Measurements from ENCODE around the gene ARHGEF26. TPM values are rescaled to one million over a fixed set of nuclear protein-coding genes. Genes with fewer than 3 reads are reported as not detected.

ARHGEF26 gene
- total and polyA plus RNA-seq, 2 experiments from 2014 or later: 0.40 to 0.65 TPM

DNA sequence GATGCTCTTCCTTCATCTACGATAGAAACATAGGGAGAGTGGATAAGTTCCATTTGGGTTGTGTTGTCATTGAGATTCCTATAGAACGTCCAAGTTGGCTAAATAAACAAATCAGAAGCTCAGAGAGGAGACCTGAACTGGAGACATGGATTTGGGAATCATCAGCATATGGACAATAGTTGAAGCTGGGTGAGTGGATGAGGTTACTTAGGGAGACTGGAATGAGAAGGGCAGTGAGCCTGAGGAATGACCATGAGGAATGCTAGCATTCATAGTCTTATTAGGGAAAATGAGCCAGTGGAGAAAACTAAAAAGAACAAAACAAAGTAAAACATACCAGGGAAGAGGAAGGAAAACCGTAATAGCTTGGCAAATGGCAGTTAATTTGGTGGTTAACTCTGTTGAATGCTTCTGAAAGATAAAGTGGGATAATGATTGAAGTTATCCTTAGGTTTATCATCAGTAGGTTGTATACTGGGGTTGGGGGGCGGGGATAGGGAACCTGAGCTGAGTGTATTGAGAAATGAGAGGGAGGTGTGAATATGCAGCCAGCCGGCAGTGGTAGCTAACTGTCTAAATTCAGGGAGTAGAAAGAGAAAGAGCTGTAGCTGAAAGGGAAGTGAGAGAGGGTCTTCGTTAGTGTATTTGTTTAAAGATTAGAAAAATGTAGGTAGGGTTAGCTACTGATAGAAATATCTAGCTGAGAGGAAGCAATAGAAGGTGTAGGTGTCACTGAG, 74.6 kb downstream of the ARHGEF26 start:
- in situ Hi-C loops (cut with MboI): no loop called here
- no peak for DNase-seq
- Histone ChIP-seq H3K79me2 (ENCODE audit: insufficient read depth) (no peaks in the 10 kb centered on the region), H3K4me2 (ENCODE audit: unreplicated experiment) (no peak overlapping the region), H4K20me1 (ENCODE audit: insufficient read depth) (no peaks in the 10 kb centered on the region), H3K9me2 (ENCODE audit: insufficient read depth) (no peaks in the 10 kb centered on the region), H2AFZ (no peak overlapping the region), H3K27ac (no peak overlapping the region), H3K27me3 (replicated peaks; ENCODE audit: insufficient read depth) (no peaks in the 10 kb centered on the region), H3K9me3 (ENCODE audit: low read depth) (no peaks in the 10 kb centered on the region), H3K36me3 (ENCODE audit: low read depth) (no peaks in the 10 kb centered on the region), H3K9ac (no peak overlapping the region), H3K4me3 (no peak overlapping the region), H3F3A (ENCODE audit: insufficient read depth) (no peaks in the 10 kb centered on the region), H3K4me1 (ENCODE audit: insufficient read depth) (no peaks in the 10 kb centered on the region)
- TF ChIP-seq EZH2 (IDR thresholded peaks at IDR 0.05; ENCODE audit: insufficient read depth, poor library complexity, severe bottlenecking) (no peak), EZH2phosphoT487 (IDR thresholded peaks at IDR 0.05; ENCODE audit: insufficient read depth, low read depth) (no peak)
- 60 to 65% methylated on average over 6 of the region's 6 CpGs for WGBS, 2 experiments (ENCODE audit: low coverage in 1 of 2, low lambda C conversion rate in 2 of 2, missing lambda C conversion rate in 2 of 2)

DNA sequence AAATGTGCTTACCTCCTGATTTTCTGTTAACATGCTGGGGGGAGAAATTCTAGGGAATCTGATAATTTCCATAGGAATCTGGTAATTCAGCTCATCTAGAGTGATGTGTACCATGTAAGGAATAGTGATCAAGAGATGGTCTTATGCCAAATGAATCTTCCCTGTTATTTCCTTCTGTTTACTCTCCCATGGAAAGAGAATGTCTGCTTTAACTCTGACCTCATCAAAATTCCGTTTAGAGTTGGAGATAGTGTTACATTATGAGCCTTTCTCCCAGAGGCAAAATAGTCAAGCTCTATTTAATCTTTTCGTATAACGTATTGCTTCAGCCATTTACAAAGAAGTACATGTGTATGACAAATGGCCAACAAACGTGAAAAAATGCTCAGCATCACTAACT, 76.6 kb downstream of the ARHGEF26 start:
- in situ Hi-C loops (cut with MboI): no loop called here
- 75 to 77% methylated on average over 4 of the region's 4 CpGs for WGBS, 2 experiments (ENCODE audit: low coverage in 1 of 2, low lambda C conversion rate in 2 of 2, missing lambda C conversion rate in 2 of 2)
- no peak for DNase-seq
- TF ChIP-seq EZH2phosphoT487 (IDR thresholded peaks at IDR 0.05; ENCODE audit: insufficient read depth, low read depth) (no peak), EZH2 (IDR thresholded peaks at IDR 0.05; ENCODE audit: insufficient read depth, poor library complexity, severe bottlenecking) (no peak)
- Histone ChIP-seq H3K4me3 (no peak overlapping the region), H3K4me1 (ENCODE audit: insufficient read depth) (no peaks in the 10 kb centered on the region), H3K9me2 (ENCODE audit: insufficient read depth) (no peaks in the 10 kb centered on the region), H3K4me2 (ENCODE audit: unreplicated experiment) (no peak overlapping the region), H3K9ac (no peak overlapping the region), H4K20me1 (ENCODE audit: insufficient read depth) (no peaks in the 10 kb centered on the region), H3K27ac (no peak overlapping the region), H2AFZ (no peak overlapping the region), H3F3A (ENCODE audit: insufficient read depth) (no peaks in the 10 kb centered on the region), H3K27me3 (replicated peaks; ENCODE audit: insufficient read depth) (no peaks in the 10 kb centered on the region), H3K36me3 (ENCODE audit: low read depth) (no peaks in the 10 kb centered on the region), H3K9me3 (ENCODE audit: low read depth) (no peaks in the 10 kb centered on the region), H3K79me2 (ENCODE audit: insufficient read depth) (no peaks in the 10 kb centered on the region)

DNA sequence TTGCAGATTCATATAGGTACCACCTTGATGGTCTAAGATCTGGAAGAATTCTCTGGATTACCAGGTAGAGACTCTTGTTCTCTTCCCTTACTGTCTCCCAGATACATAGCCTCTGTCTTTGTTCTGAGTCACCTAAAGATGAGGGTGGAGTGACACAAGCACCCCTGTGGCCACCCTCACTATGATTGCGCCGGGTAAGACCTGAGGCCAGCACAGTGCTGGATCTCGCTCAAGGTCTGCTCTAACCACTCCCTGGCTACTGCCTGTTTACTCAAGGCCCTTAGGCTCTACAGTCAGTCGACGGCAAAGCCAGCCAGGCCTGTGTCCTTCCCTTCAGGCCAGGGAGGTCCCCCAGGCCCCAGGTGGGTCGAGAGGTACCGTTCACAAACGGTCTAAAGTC, 88.3 kb downstream of the ARHGEF26 start:
- no peaks in the 10 kb centered on the region for H3K9me3 ChIP-seq (ENCODE audit: low read depth)
- TF ChIP-seq EZH2phosphoT487 (IDR thresholded peaks at IDR 0.05; ENCODE audit: insufficient read depth, low read depth): no peak
- TF ChIP-seq EZH2 (IDR thresholded peaks at IDR 0.05; ENCODE audit: insufficient read depth, poor library complexity, severe bottlenecking): no peak
- no peaks in the 10 kb centered on the region for H3F3A ChIP-seq (ENCODE audit: insufficient read depth)
- no peak overlapping the region for H3K4me3 ChIP-seq
- H3K9ac ChIP-seq: no peak overlapping the region
- in situ Hi-C loops (cut with MboI): no loop called here
- H3K27me3 ChIP-seq (replicated peaks; ENCODE audit: insufficient read depth): no peaks in the 10 kb centered on the region
- no peaks in the 10 kb centered on the region for H3K9me2 ChIP-seq (ENCODE audit: insufficient read depth)
- WGBS, 2 experiments (ENCODE audit: low coverage in 1 of 2, low lambda C conversion rate in 2 of 2, missing lambda C conversion rate in 2 of 2): 92 to 95% methylated on average over 8 of the region's 8 CpGs
- H3K79me2 ChIP-seq (ENCODE audit: insufficient read depth): no peaks in the 10 kb centered on the region
- no peaks in the 10 kb centered on the region for H3K4me1 ChIP-seq (ENCODE audit: insufficient read depth)
- no peaks in the 10 kb centered on the region for H4K20me1 ChIP-seq (ENCODE audit: insufficient read depth)
- no peaks in the 10 kb centered on the region for H3K36me3 ChIP-seq (ENCODE audit: low read depth)
- no peak overlapping the region for H2AFZ ChIP-seq
- H3K27ac ChIP-seq: no peak overlapping the region
- no peak for DNase-seq
- H3K4me2 ChIP-seq (ENCODE audit: unreplicated experiment): no peak overlapping the region

DNA sequence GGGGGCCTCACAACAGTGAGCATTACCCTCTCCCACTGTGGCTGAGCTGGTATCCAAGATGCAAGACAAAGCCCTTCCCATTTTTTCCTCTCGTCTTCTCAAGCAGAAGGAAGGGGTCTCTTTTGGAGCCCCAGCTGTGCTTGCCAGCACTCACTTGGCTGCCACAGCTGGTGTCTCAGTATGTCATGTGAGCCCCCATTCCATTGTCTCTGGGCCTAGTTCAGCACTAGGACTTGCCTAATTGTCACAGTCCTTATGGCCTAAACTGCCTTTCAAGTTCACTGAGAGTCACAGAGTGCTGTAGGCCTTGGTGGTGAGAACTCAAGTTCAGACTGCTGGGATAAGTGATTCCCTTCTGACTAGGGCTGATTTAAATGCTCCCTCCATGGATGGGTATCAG, 89.8 kb downstream of the ARHGEF26 start:
- Histone ChIP-seq H3K9me3 (ENCODE audit: low read depth) (no peaks in the 10 kb centered on the region), H3K4me3 (no peak overlapping the region), H3K27ac (no peak overlapping the region), H3K36me3 (ENCODE audit: low read depth) (no peaks in the 10 kb centered on the region), H3K9ac (no peak overlapping the region), H3K4me1 (ENCODE audit: insufficient read depth) (no peaks in the 10 kb centered on the region), H2AFZ (no peak overlapping the region), H3F3A (ENCODE audit: insufficient read depth) (no peaks in the 10 kb centered on the region), H3K27me3 (replicated peaks; ENCODE audit: insufficient read depth) (no peaks in the 10 kb centered on the region), H3K4me2 (ENCODE audit: unreplicated experiment) (no peak overlapping the region), H3K79me2 (ENCODE audit: insufficient read depth) (no peaks in the 10 kb centered on the region), H3K9me2 (ENCODE audit: insufficient read depth) (no peaks in the 10 kb centered on the region), H4K20me1 (ENCODE audit: insufficient read depth) (no peaks in the 10 kb centered on the region)
- no peak for DNase-seq
- TF ChIP-seq EZH2 (IDR thresholded peaks at IDR 0.05; ENCODE audit: insufficient read depth, poor library complexity, severe bottlenecking): no peak
- 76 to 100% methylated on average over 1 of the region's 1 CpG for WGBS, 2 experiments (ENCODE audit: low coverage in 1 of 2, low lambda C conversion rate in 2 of 2, missing lambda C conversion rate in 2 of 2)
- in situ Hi-C loops (cut with MboI): no loop called here

Measured in GM23248 (cell line).